Esophagus squamous epithelium (tissue), 5 donors: ENCODE measurements around the gene NAPB. TPM values are rescaled to one million over a fixed set of nuclear protein-coding genes. Genes with fewer than 3 reads are reported as not detected.

Experiments used
- DNase-seq: peaks from one replicate; lab custom pipeline; 2025; lab: John Stamatoyannopoulos, UW
- H3K27ac ChIP-seq, 4 donors: fragments of 200-600 bp; sonication (generic); one replicate each; pipeline ENCODE4 v1.5.1; 2016 to 2019; ENCODE audit warnings: mild to moderate bottlenecking in 1 of 4
- H3K27me3 ChIP-seq, 4 donors: fragments of 200-600 bp; sonication (generic); 1 replicate in 3 of 4; 2 replicates in 1 of 4; pipeline versions ENCODE4 v1.5.1 to v1.6.0; 2017 to 2021; ENCODE audit warnings: antibody characterized with exemption in 1 of 4
- H3K36me3 ChIP-seq, 3 donors: fragments of 200-600 bp; sonication (generic); one replicate each; pipeline ENCODE4 v1.5.1; 2016 to 2019
- H3K4me1 ChIP-seq, 3 donors: fragments of 200-600 bp; sonication (generic); one replicate each; pipeline ENCODE4 v1.5.1; 2017 to 2019
- H3K4me3 ChIP-seq, 4 donors: fragments of 200-600 bp; sonication (generic); 1 replicate in 3 of 4; 2 replicates in 1 of 4; pipeline ENCODE4 v1.5.1; 2016 to 2019; ENCODE audit warnings: mild to moderate bottlenecking in 2 of 4, moderate library complexity in 1 of 4
- H3K9me3 ChIP-seq, 3 donors: fragments of 200-600 bp; sonication (generic); one replicate each; pipeline ENCODE4 v1.5.1; 2016 to 2019
- CTCF ChIP-seq, 6 experiments: fragments of 450-650 bp in 4 of 6; fragments of 200-600 bp in 2 of 6; sonication (generic) in 2 of 6; IDR thresholded peaks; one replicate each; pipeline ENCODE4 v1.5.1; 2016 to 2019; ENCODE audit warnings: antibody characterized with exemption in 6 of 6, mild to moderate bottlenecking in 4 of 6, moderate library complexity in 4 of 6
- POLR2A ChIP-seq, 4 donors: fragments of 450-650 bp; IDR thresholded peaks; one replicate each; pipeline ENCODE4 v1.6.1; 2017; ENCODE audit warnings: antibody characterized with exemption in 4 of 4, mild to moderate bottlenecking in 4 of 4, moderate library complexity in 3 of 4
- WGBS, 2 donors: methylation state at CpG; one replicate each; pipeline ENCODE4 v1.1.5; 2018; 5-methylcytosine and 5-hydroxymethylcytosine counted together
- intact Hi-C: fragments of 100-400 bp; cut with DNase I; formaldehyde crosslinking; loops from one replicate; pipeline ENCODE4 v1.15.0; 2022
- total RNA-seq, 4 donors: library from RNA; depleted of rRNA; stranded (reverse); fragments of >200 nt; gene quantifications; one replicate each; pipeline ENCODE4 v1.1.0, GENCODE V29; 2016
- donor health status: DM: yes; HTN: yes; CAD: no.

NAPB gene
- total RNA-seq, 4 donors from 2014 or later, result 7.7 to 16.0 (median 8.7) TPM

- Histone ChIP-seq H3K9me3 (no peaks in the 10 kb centered on the region), H3K27ac (no peak overlapping the region), H3K36me3 (peaks cover 7 to 91% (median 20%) of the 10 kb centered on the region in 3 donors), H3K27me3 (no peaks in the 10 kb centered on the region), H3K4me1 (peaks cover 0 to 1% (median 0%) of the 10 kb centered on the region in 3 donors), H3K4me3 (no peak overlapping the region)
- TF ChIP-seq POLR2A (IDR thresholded peaks at IDR 0.05) (no peak), CTCF (IDR thresholded peaks at IDR 0.05) (no peak)
- intact Hi-C loops, result no loop called here
- 88 to 89% methylated on average over 4 of the region's 4 CpGs for WGBS, 2 donors
- no peak for DNase-seq
These were observed 29.5 kb downstream of the NAPB start for GRCh38 chr20:23391707-23392310.

GRCh38 chr20:23390091-23390774 is 31.1 kb downstream of the NAPB start:
- DNase-seq, result no peak
- no peaks in the 10 kb centered on the region for H3K9me3 ChIP-seq
- H3K27me3 ChIP-seq, result no peaks in the 10 kb centered on the region
- intact Hi-C loops, result no loop called here
- no peak overlapping the region for H3K27ac ChIP-seq
- peaks cover 7 to 86% (median 20%) of the 10 kb centered on the region in 3 donors for H3K36me3 ChIP-seq
- no peak overlapping the region for H3K4me3 ChIP-seq
- 85 to 89% methylated on average over 1 of the region's 1 CpG for WGBS, 2 donors
- H3K4me1 ChIP-seq, result no peaks in the 10 kb centered on the region
- TF ChIP-seq POLR2A (IDR thresholded peaks at IDR 0.05), result no peak

GRCh38 chr20:23387118-23387443 is 34.2 kb downstream of the NAPB start:
- Histone ChIP-seq H3K9me3 (no peaks in the 10 kb centered on the region), H3K27ac (no peak overlapping the region), H3K36me3 (peaks cover 4 to 83% (median 7%) of the 10 kb centered on the region in 3 donors), H3K4me1 (no peaks in the 10 kb centered on the region), H3K27me3 (no peaks in the 10 kb centered on the region), H3K4me3 (no peak overlapping the region)
- DNase-seq, result no peak
- intact Hi-C loops, result no loop called here
- 88 to 100% methylated on average over 3 of the region's 3 CpGs for WGBS, 2 donors
- TF ChIP-seq CTCF (IDR thresholded peaks at IDR 0.05) (no peak), POLR2A (IDR thresholded peaks at IDR 0.05) (no peak)

GRCh38 chr20:23386304-23387117 is 34.8 kb downstream of the NAPB start:
- Histone ChIP-seq H3K4me3 (no peak overlapping the region), H3K4me1 (no peaks in the 10 kb centered on the region), H3K27ac (no peak overlapping the region), H3K27me3 (no peaks in the 10 kb centered on the region), H3K9me3 (no peaks in the 10 kb centered on the region), H3K36me3 (peaks cover 0 to 83% (median 7%) of the 10 kb centered on the region in 3 donors)
- intact Hi-C loops, result no loop called here
- TF ChIP-seq CTCF (IDR thresholded peaks at IDR 0.05) (no peak), POLR2A (IDR thresholded peaks at IDR 0.05) (no peak)
- WGBS, 2 donors, result 67 to 85% methylated on average over 6 of the region's 6 CpGs
- DNase-seq, result no peak

GRCh38 chr20:23381876-23382275 is 39.4 kb downstream of the NAPB start:
- TF ChIP-seq CTCF (IDR thresholded peaks at IDR 0.05) (no peak), POLR2A (IDR thresholded peaks at IDR 0.05) (no peak)
- no peak overlapping the region for H3K27ac ChIP-seq
- H3K36me3 ChIP-seq, result peaks cover 0 to 84% (median 6%) of the 10 kb centered on the region in 3 donors
- H3K27me3 ChIP-seq, result no peaks in the 10 kb centered on the region
- H3K4me3 ChIP-seq, result no peak overlapping the region
- no peaks in the 10 kb centered on the region for H3K9me3 ChIP-seq
- H3K4me1 ChIP-seq, result no peaks in the 10 kb centered on the region
- DNase-seq, result no peak
- intact Hi-C loops, result no loop called here
